GM19035 (cell line): ENCODE results near the gene ATXN1.

Experiments
- ATAC-seq: cut with Tn5 transposase; IDR thresholded peaks from one replicate; pipeline ENCODE4 v1.9.1; 2021; ENCODE audit not compliant: unreplicated experiment

ATXN1 gene

GRCh38 chr6:16301511-16301910, 459.7 kb downstream of the ATXN1 start:
- peak; percentile 44 for ATAC-seq

DNA sequence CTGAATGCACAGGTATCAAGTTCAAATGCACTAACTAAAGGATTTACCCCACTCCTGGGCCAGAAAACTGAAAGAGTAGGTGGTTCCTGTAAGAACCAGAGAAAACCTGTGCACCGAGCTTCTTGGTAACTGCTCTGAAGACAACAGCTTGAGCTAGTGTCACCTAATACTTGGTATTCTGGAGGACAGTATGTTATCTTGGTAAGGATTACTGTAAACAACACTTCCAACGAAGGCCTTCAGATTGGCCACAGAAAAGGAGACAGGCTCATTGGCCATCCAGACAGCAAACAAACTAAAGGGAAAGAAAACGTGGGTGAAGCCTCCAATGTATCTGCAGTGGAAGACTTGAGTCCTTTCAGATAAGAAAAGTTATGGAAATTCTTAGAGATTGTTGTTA, 461.4 kb downstream of the ATXN1 start:
- ATAC-seq = no peak

DNA sequence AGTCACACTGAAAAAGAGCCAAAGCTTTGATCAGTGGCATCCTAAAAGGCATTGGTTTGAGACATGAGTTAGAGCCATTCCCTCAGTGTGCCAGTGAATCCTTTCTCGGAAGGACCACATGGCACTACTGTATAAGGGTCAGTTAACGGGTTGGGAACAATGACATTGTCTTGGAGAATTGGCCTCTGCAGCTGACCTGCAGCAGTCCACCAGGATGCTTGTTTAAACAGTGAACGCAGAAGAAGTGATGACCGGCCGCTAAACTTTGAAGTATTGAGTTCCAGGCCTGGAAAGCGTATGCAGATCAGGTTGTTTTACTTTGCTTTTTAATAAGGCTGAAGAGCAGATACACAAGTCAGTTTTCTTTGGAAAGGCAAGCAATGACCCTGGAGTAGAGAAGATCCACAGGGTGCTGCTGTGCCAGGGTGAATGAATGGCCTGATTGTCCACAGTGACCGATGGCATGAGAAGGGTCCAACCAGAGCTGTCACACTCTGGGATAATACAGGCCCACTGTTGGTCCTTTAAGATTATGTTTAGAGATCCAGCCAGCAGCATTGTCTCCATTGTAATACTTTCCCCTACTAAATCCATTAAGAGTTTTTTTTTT, 465.1 kb downstream of the ATXN1 start:
- no peak for ATAC-seq

DNA sequence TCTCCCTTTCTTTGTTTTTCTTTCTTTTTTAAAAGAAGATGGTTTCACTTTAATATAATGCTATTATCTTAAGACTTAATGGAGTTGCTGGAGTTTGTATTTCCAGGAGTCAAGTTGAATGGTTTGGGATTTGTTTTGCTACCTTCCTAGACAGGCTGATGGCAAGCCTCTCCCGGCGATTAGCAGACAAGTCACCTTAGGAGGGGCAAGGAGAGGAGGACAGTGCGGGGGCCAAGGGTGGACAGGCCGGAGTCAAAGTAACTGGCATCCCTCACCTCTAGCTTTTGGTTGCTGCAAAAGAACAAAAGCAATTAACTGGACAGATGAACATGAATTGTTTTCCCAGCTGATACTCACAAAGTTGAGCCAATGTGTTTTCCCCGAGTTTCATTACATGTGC, 465.8 kb downstream of the ATXN1 start:
- no peak for ATAC-seq

- ATAC-seq = no peak
Observed at GRCh38 chr6:16295060-16295459, 466.2 kb downstream of the ATXN1 start.

GRCh38 chr6:16294371-16294770, 466.9 kb downstream of the ATXN1 start:
- ATAC-seq = no peak

DNA sequence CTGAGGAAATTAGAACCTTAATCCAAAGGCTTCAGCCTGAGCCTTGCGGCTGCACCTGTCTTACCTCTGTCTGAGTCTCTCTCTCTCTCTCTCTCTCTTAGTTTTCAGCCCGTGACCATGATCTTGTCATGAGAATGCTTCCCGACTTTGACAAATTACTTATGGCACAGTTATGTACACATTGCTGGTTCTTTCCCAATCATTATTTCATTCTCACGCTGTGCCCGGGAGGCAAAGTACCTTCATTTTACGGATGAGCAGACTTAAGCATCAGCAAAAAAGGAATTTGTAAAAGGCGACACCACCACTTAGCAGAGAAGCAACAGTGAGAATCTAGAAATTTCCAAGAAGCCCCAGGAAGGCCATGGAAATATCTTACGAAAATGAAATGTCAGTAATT, 468.3 kb downstream of the ATXN1 start:
- ATAC-seq = no peak

DNA sequence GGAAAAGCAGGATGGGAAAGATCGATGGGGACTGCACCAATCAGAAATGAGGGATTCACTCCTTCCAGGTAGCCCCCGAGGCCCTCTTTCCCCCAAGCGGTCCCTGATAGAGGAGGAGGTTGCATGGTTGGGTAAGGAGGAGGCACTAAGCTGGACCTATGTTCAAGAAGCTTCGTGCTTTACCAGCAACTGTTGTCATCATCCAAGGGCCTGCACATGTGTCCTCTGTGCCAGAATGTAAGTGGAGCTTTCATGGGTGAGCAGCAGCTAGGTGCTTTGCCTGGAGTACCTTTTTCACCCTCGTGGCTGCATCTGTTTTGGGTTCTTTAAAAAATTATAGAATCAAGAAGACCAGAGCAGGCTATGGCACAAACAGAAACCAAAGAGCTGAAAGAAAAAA, 468.8 kb downstream of the ATXN1 start:
- no peak for ATAC-seq

GRCh38 chr6:16291739-16292138, 469.5 kb downstream of the ATXN1 start:
- no peak for ATAC-seq

GRCh38 chr6:16288163-16288562, 473.1 kb downstream of the ATXN1 start:
- no peak for ATAC-seq

GRCh38 chr6:16286151-16286522, 475.1 kb downstream of the ATXN1 start:
- ATAC-seq = no peak

DNA sequence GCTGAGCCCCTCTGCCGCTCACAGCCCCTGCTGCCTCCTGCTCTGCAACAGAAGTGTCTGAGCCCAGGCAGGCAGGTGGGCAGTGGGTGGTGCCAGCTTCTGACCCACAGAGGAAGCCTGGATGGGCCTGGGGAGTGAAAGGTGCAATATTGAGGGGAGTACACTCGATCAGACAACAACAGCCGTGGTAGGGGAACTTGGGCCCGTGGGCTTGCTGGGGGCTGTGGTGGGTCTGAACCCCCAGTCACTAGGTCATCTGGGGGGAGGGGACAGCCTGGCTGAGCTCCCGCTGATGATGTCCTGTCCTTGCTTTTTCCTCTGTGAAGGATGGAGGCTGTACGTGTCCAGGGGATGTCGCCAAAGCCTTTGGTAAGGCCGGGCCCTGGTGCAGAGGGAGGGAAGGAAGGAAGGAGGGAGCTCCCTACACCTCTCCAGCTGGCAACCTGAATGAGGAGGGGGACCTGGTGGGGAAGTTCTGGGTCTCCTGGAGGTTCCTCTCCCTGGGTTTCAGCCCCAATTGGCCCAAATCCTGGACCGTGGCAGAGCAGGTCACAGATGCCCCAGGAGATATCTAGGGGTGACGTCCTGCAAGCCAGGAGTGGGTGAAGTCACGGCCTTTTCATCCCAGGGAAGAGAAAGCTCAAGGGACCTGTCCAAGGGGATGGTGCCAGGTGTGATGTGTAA, 475.7 kb downstream of the ATXN1 start:
- ATAC-seq = no peak

DNA sequence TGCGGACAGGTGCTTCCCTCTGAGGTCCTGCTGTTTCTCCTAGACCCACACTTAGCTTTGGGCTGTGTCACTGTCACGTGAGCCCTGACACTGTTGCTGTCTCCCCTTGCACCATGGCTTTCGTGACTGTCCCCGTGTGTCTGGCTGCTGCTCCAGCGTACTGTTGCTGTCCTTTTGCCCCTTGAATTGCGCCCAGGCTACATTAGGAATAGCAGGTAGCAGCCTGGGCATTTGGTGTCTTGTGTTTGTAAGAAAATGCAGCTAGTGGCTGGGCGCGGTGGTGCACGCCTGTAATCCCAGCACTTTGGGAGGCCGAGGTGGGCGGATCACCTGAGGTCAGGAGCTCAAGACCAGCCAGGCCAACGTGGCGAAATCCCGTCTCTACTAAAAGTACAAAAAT, 476.8 kb downstream of the ATXN1 start:
- no peak for ATAC-seq

- ATAC-seq = no peak
Observed at GRCh38 chr6:16282370-16282769, 478.9 kb downstream of the ATXN1 start.

GRCh38 chr6:16279243-16279642, 482.0 kb downstream of the ATXN1 start:
- ATAC-seq = no peak

- no peak for ATAC-seq
Observed at GRCh38 chr6:16278750-16279149, 482.5 kb downstream of the ATXN1 start.

GRCh38 chr6:16278048-16278724, 483.1 kb downstream of the ATXN1 start:
- no peak for ATAC-seq

DNA sequence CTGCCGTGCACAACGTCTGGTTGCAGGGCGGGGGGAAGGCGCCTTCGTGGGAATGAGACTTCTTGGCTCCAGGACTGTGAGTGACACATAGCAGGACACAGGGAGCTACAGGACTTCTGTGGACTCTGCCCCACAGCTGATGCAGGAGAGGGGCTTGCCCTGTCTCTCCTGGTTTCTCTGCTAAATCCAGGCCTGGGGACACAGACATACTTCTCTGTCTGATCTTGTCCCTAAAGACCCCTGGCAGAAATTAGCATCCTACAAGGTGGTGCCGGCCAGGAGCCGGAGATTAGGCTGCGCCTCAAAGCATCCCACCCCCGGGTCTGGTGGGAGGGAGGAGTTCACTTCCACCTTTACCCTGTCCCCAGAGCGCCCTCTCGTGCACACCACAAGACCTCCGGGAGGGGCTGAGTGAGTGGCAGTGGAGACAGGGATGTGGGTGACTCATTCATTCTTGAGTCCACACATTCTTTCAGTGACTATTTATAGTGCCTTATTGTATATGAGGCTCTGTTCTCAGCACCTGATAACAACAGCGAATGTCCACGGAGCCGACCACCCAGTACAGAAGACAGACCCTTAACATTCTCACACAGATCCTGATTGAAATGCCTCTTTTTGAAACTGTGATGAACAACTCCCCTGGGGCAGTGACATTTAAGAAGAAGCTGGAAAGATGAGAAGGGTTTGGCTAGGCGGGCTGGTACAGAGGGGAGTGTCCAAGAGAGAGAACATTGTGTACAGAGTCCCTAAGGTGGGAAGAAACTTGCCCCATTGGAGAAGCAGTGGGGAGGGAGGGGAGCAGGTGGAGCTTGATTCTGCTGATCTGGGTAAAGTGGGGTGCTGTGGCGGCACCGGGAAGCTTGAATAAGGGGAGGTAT, 483.9 kb downstream of the ATXN1 start:
- ATAC-seq = no peak

GRCh38 chr6:16274885-16275589, 486.2 kb downstream of the ATXN1 start:
- no peak for ATAC-seq

DNA sequence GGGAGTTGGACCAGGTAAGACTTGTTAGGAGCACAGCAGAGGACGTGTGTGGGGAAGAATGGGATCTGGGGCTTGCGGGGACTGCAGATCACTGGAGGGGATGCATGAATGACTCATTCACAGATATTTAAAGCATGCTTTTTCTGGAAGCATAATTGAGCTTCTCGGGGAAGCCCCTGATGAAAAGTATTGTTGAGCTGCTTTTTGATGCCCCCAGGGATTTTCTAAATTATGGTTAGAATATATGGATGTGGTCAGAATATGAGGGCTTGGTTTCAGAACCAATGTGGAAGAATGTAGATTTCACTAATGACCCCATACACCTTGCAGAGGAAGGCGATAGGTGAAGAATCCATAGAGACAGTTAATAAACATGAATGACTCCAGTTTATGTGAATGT, 486.8 kb downstream of the ATXN1 start:
- ATAC-seq = no peak

DNA sequence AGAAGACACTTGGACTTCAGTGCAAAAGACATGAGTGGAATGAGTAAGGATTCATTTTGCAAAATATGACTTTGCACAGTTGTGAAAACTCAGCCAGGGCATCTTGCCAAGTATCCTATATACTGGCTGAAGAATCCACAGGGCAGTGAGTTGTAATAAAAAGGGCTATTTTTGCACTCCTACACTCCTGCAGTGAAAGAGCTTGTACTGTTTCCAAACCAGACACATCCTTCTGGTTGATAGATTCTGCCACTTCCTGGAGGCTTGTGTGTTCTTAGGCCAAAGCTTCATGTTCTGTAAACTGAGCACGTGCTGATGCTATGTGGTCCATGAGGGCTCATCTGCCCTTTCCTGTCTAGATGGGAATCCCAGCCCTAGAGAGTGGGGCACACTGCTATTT, 488.0 kb downstream of the ATXN1 start:
- no peak for ATAC-seq
